GM12878 (cell line): ENCODE results near the gene STX16. TPM values are rescaled to one million over a fixed set of nuclear protein-coding genes. Genes with fewer than 3 reads are reported as not detected.

Experiments used
- CHD2 ChIP-seq: IDR thresholded peaks from 2 replicates; pipeline ENCODE4 v1.6.1; 2011; ENCODE audit warnings: low read depth, low read length, improper control_type of control experiment, borderline replicate concordance
- MYC ChIP-seq: IDR thresholded peaks from 2 replicates; pipeline ENCODE4 v1.6.1; 2011; ENCODE audit warnings: mild to moderate bottlenecking, low read length, moderate library complexity, inconsistent platforms; ENCODE audit not compliant: insufficient read depth, insufficient replicate concordance, insufficient read length, severe bottlenecking
- PRDM15 ChIP-seq: fragments of 450-650 bp; formaldehyde crosslinking; IDR thresholded peaks from 2 replicates; pipeline ENCODE4 v1.4.0; 2020; ENCODE audit warnings: mild to moderate bottlenecking, moderate library complexity
- RAD21 ChIP-seq: IDR thresholded peaks from 2 replicates; pipeline ENCODE4 v1.6.1; 2011; ENCODE audit warnings: mild to moderate bottlenecking, low read depth, low read length, moderate library complexity; ENCODE audit not compliant: insufficient read depth
- REST ChIP-seq: IDR thresholded peaks from 2 replicates; pipeline ENCODE4 v1.6.1; 2012; ENCODE audit warnings: mild to moderate bottlenecking, low read depth, low read length
- polyA plus RNA-seq, 11 experiments: library from polyadenylated mRNA; depleted of rRNA in 4 of 11; unstranded in 6 of 11; stranded (reverse) in 5 of 11; fragments of >200 nt; fragmentation: Nextera tagmentation in 4 of 11; fragmentation: Illumina TruSeq in 1 of 11; extraction: Ambion mirVana in 4 of 11; extraction: Trizol in 1 of 11; gene quantifications; 1 replicate in 1 of 11; 2 replicates in 10 of 11; pipeline versions ENCODE4 v1.2.1 to v1.2.3, GENCODE V29; 2011 to 2016; ENCODE audit warnings: inconsistent platforms in 2 of 11, missing spikeins in 2 of 11, low read depth in 1 of 11
- total RNA-seq, 4 experiments: library from RNA; depleted of rRNA in 3 of 4; stranded (reverse); fragments of >200 nt in 3 of 4; fragmentation: Illumina TruSeq in 1 of 4; extraction: Trizol in 1 of 4; gene quantifications; 2 replicates each; pipeline versions ENCODE4 v1.2.1 to v1.2.3, GENCODE V29; 2013 to 2021

Gene STX16
- total and polyA plus RNA-seq, 10 of the 15 experiments (the other 5 are each of a cell fraction or from before 2014, with no cell fraction given), result 6.3 to 68.4 (median 35.8) TPM

- TF ChIP-seq REST (no peak), MYC (no peak), PRDM15 (CRISPR knock-in tag) (no peak), RAD21 (no peak), CHD2 (no peak)
Measured at GRCh38 chr20:58719971-58720371, 68.9 kb downstream of the STX16 start (continued).
